Gastroesophageal sphincter (tissue), 4 donors: ENCODE results near the gene NLGN1. TPM values are rescaled to one million over a fixed set of nuclear protein-coding genes. Genes with fewer than 3 reads are reported as not detected.

Experiments used
- ATAC-seq: fragments of 150-250 bp; one replicate; pipeline ENCODE4 v1.9.1; 2016; ENCODE audit warnings: mild to moderate bottlenecking, moderate library complexity
- H3K27ac ChIP-seq, 4 donors: fragments of 200-600 bp; sonication (generic) in 3 of 4; 1 replicate in 3 of 4; 2 replicates in 1 of 4; pipeline ENCODE4 v1.5.1; 2016 to 2019
- H3K27me3 ChIP-seq: fragments of 200-600 bp; sonication (generic); one replicate; pipeline ENCODE4 v1.5.1; 2019
- H3K36me3 ChIP-seq, 2 donors: fragments of 200-600 bp; sonication (generic); one replicate each; pipeline ENCODE4 v1.5.1; 2019; ENCODE audit warnings: control low read depth in 1 of 2
- H3K4me1 ChIP-seq, 3 donors: fragments of 200-600 bp; sonication (generic); 1 replicate in 2 of 3; 2 replicates in 1 of 3; pipeline ENCODE4 v1.5.1; 2016 to 2019; ENCODE audit warnings: control low read depth in 2 of 3
- H3K4me3 ChIP-seq, 2 donors: fragments of 200-600 bp; sonication (generic); one replicate each; pipeline ENCODE4 v1.5.1; 2019; ENCODE audit warnings: mild to moderate bottlenecking in 1 of 2, moderate library complexity in 1 of 2
- H3K9me3 ChIP-seq, 3 donors: fragments of 200-600 bp; sonication (generic); one replicate each; pipeline ENCODE4 v1.5.1; 2017 to 2019; ENCODE audit warnings: control low read depth in 2 of 3
- EP300 ChIP-seq: sonication (generic); formaldehyde crosslinking; IDR thresholded peaks from one replicate; pipeline ENCODE4 v1.6.1; 2017; ENCODE audit warnings: antibody characterized with exemption, mild to moderate bottlenecking
- POLR2A ChIP-seq, 2 donors: fragments of 450-650 bp; IDR thresholded peaks; one replicate each; pipeline ENCODE4 v1.6.1; 2017; ENCODE audit warnings: antibody characterized with exemption in 2 of 2, mild to moderate bottlenecking in 2 of 2, moderate library complexity in 1 of 2
- POLR2AphosphoS5 ChIP-seq: sonication (generic); formaldehyde crosslinking; IDR thresholded peaks from one replicate; pipeline ENCODE4 v1.6.1; 2017; ENCODE audit warnings: antibody characterized with exemption
- WGBS, 2 donors: methylation state at CpG; one replicate each; pipeline ENCODE4 v1.1.5; 2018; ENCODE audit warnings: low coverage in 1 of 2; 5-methylcytosine and 5-hydroxymethylcytosine counted together
- total RNA-seq, 4 donors: library from RNA; depleted of rRNA; stranded (reverse); fragments of >200 nt; gene quantifications; one replicate each; pipeline ENCODE4 v1.1.0, GENCODE V29; 2016
- TF ChIP-seq, protein P1 (sequence below), 4 experiments: fragments of 200-600 bp in 2 of 4; fragments of 450-650 bp in 2 of 4; sonication (generic) in 1 of 4; IDR thresholded peaks; one replicate each; pipeline ENCODE4 v1.5.1; 2017 to 2019; ENCODE audit warnings: antibody characterized with exemption in 4 of 4, mild to moderate bottlenecking in 2 of 4, moderate library complexity in 2 of 4

Gene NLGN1
- total RNA-seq, 4 donors from 2014 or later: 13.4 to 26.4 (median 24.0) TPM

DNA sequence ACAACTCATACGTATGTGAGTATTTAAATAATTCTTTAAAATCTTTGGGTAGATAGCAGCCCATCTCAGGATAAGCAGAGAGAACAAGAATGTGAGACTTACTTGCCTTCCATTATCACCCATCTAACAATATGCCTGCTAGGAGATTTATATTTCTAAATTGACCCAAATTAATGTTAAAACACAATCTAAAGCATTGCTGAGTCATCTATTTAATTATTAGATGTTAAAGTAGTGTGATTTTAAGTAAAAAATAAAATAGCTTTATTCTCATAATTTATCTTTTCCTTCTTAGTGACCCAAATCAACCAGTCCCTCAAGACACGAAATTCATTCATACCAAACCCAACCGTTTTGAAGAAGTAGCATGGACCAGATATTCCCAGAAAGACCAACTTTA is 882.6 kb downstream of the NLGN1 start:
- no peak for TF ChIP-seq EP300
- no peak for TF ChIP-seq POLR2A (IDR thresholded peaks at IDR 0.05)
- TF ChIP-seq POLR2AphosphoS5: no peak
- TF ChIP-seq, protein P1, sequence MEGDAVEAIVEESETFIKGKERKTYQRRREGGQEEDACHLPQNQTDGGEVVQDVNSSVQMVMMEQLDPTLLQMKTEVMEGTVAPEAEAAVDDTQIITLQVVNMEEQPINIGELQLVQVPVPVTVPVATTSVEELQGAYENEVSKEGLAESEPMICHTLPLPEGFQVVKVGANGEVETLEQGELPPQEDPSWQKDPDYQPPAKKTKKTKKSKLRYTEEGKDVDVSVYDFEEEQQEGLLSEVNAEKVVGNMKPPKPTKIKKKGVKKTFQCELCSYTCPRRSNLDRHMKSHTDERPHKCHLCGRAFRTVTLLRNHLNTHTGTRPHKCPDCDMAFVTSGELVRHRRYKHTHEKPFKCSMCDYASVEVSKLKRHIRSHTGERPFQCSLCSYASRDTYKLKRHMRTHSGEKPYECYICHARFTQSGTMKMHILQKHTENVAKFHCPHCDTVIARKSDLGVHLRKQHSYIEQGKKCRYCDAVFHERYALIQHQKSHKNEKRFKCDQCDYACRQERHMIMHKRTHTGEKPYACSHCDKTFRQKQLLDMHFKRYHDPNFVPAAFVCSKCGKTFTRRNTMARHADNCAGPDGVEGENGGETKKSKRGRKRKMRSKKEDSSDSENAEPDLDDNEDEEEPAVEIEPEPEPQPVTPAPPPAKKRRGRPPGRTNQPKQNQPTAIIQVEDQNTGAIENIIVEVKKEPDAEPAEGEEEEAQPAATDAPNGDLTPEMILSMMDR (IDR thresholded peaks at IDR 0.05): no peak
- no peaks in the 10 kb centered on the region for H3K9me3 ChIP-seq
- H3K27me3 ChIP-seq: no peaks in the 10 kb centered on the region
- ATAC-seq: no peak
- no peak overlapping the region for H3K27ac ChIP-seq
- WGBS, 2 donors: 71 to 88% methylated on average over 3 of the region's 3 CpGs
- no peaks in the 10 kb centered on the region for H3K4me1 ChIP-seq
- H3K36me3 ChIP-seq: peaks cover 0 to 7% of the 10 kb centered on the region in 2 donors
- no peak overlapping the region for H3K4me3 ChIP-seq

DNA sequence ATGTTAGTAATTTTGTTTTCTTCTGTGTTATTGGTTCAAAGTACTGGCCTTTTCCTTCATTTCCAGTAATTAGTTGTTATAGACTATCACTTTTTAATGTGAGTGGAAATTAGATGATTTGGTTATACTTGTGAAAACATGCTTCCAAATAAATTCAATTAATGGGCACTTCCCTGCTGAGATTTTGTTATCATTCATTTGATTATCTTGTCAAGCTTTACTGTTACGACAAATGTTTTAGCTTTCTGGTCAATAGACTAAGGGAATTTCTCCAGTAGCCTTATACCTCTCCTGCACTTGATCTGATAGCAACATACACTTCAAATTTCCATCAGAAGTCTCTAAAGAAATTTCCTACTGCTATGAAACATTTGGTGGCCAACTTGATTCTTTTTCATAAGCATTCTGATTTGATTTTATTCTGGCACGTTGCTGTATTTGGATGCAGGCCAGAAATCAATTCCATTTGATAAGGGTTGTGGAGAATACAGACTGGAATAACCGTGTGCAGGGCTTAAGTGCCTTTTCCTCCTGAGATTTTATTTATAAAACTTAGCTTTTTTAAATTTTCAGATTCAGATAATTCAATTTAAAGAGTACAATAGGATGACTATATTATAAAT is 887.8 kb downstream of the NLGN1 start:
- H3K4me3 ChIP-seq: no peak overlapping the region
- no peak overlapping the region for H3K27ac ChIP-seq
- WGBS, 2 donors: 52 to 61% methylated on average over 3 of the region's 3 CpGs
- no peaks in the 10 kb centered on the region for H3K27me3 ChIP-seq
- TF ChIP-seq POLR2A (IDR thresholded peaks at IDR 0.05) (no peak), POLR2AphosphoS5 (no peak), EP300 (no peak)
- TF ChIP-seq, protein P1 (IDR thresholded peaks at IDR 0.05): no peak
- H3K4me1 ChIP-seq: no peaks in the 10 kb centered on the region
- peaks cover 0 to 7% of the 10 kb centered on the region in 2 donors for H3K36me3 ChIP-seq
- no peaks in the 10 kb centered on the region for H3K9me3 ChIP-seq
- no peak for ATAC-seq

DNA sequence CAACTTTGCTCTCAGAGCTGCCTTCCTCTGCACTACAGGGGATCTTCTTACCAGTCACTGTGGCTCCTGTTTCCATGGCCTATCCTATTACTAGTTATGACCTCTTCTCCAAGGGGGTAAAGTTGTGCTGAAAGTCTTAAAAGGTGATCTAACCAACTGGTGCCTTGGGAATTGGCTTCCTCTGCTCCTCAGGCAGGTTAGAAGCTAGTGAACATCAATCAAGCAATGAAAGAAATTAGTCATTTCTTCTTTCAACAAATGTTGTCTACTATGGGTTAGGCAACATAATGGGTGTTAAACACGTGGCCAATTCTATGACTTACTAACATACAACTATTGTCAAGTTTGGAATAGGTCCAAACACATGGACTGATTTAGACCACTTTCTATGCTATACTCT is 890.2 kb downstream of the NLGN1 start:
- H3K27me3 ChIP-seq: no peaks in the 10 kb centered on the region
- H3K9me3 ChIP-seq: no peaks in the 10 kb centered on the region
- H3K4me3 ChIP-seq: no peak overlapping the region
- TF ChIP-seq, protein P1 (IDR thresholded peaks at IDR 0.05): no peak
- TF ChIP-seq POLR2AphosphoS5: no peak
- no peak for TF ChIP-seq POLR2A (IDR thresholded peaks at IDR 0.05)
- TF ChIP-seq EP300: no peak
- no peaks in the 10 kb centered on the region for H3K36me3 ChIP-seq
- H3K4me1 ChIP-seq: no peaks in the 10 kb centered on the region
- no peak for ATAC-seq
- 75 to 77% methylated on average over 1 of the region's 1 CpG for WGBS, 2 donors
- H3K27ac ChIP-seq: no peak overlapping the region

DNA sequence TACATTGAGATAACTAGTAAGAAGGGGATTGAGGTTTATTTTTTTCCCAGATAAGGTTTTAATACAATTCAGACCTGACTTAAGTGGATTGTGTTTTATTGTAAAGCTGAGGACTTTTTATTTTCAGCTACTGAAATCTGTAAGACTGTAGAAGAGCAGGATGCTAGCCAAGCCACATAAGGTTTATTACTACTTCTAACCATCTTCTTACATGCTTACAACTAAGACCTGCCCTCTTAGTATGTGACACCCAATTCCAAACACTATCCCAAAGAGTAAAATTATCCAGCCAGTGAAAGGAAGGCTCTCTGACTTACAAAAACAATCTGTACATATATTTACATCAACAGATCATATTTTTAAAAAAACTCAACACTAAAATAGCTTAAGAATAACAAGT is 897.1 kb downstream of the NLGN1 start:
- Histone ChIP-seq H3K27me3 (no peaks in the 10 kb centered on the region), H3K9me3 (no peaks in the 10 kb centered on the region), H3K36me3 (no peaks in the 10 kb centered on the region), H3K27ac (no peak overlapping the region), H3K4me3 (no peak overlapping the region), H3K4me1 (peaks cover 0 to 5% (median 0%) of the 10 kb centered on the region in 3 donors)
- no peak for TF ChIP-seq POLR2AphosphoS5
- TF ChIP-seq EP300: no peak
- TF ChIP-seq, protein P1 (IDR thresholded peaks at IDR 0.05): no peak
- ATAC-seq: no peak

DNA sequence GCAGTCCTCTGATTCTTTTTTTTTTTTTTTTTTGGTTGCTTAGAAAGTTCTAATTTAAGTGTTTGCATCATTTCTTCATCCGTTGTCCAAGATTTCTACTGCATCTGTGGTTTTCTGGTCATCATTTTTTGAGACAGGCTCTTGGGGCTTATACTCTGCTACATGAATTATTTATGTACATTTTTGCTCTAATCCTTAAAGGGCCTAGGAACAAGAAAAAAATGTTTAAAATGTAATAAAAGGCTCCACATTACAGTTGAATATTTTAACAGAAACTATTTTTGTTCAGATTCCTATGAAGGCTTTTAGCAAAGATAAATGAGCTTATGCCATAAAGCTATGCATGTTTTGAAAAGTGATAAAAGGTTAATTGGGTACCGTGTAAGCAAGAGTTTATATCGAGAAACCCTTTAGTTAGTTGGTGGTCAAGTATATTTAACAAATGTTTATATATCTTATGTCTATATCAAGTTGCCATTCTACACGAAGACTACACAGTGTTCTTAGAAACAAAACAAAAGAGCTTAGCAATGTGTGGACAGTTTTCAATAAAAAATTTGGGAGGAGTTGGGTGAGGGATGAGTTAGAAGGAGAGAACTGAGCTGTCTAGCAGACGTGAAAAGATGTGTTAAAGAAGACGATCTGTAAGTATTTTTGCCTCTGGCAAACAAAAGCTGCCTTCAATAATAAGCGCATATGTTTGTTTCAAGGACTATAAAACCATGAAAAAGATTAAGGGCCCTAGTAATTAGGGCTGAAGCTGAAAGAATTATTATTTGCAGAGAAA is 898.0 kb downstream of the NLGN1 start:
- ATAC-seq: no peak
- TF ChIP-seq POLR2A (IDR thresholded peaks at IDR 0.05) (no peak), POLR2AphosphoS5 (no peak), EP300 (no peak)
- TF ChIP-seq, protein P1 (IDR thresholded peaks at IDR 0.05): no peak
- Histone ChIP-seq H3K4me1 (peaks cover 0 to 5% (median 0%) of the 10 kb centered on the region in 3 donors), H3K9me3 (no peaks in the 10 kb centered on the region), H3K27ac (no peak overlapping the region), H3K36me3 (no peaks in the 10 kb centered on the region), H3K4me3 (no peak overlapping the region), H3K27me3 (no peaks in the 10 kb centered on the region)
- 27 to 29% methylated on average over 7 of the region's 7 CpGs for WGBS, 2 donors
